Natural killer cell treated with Interleukin-12 subunit alpha and Interleukin-12 subunit beta and Interleukin-15 and Interleukin-18, amount 100 ng/mL, for 72 hours (primary cell): ENCODE results near the gene NEURL3. TPM values are rescaled to one million over a fixed set of nuclear protein-coding genes. Genes with fewer than 3 reads are reported as not detected.
"Not testable (repeated sequence)": the region's sequence is repeated elsewhere in the genome, so short reads cannot be mapped to it uniquely, and the experiment has no call there.

ENCODE experiments used
- ATAC-seq, 2 donors: fragments of 150-1000 bp; cut with Tn5 transposase in 1 of 2; sonication (Bioruptor Pico), chemical (Tn5 transposase) in 1 of 2; 2 replicates each; pipeline ENCODE4 v1.10.0; 2021
- DNase-seq: peaks from one replicate; pipeline ENCODE4 v3.0.0; 2022; ENCODE audit warnings: low spot score
- H3K27ac Mint-ChIP-seq, 2 donors: 1 replicate in 1 of 2; 2 replicates in 1 of 2; pipeline ENCODE4 v1.8.0; 2022; ENCODE audit warnings: mixed read lengths in 2 of 2, mild to moderate bottlenecking in 1 of 2, moderate library complexity in 1 of 2
- H3K27me3 Mint-ChIP-seq, 2 donors: 1 replicate in 1 of 2; 2 replicates in 1 of 2; pipeline ENCODE4 v1.8.0; 2022; ENCODE audit warnings: mixed read lengths in 2 of 2
- H3K36me3 Mint-ChIP-seq: one replicate; pipeline ENCODE4 v1.8.0; 2022; ENCODE audit warnings: mixed read lengths
- H3K4me1 Mint-ChIP-seq, 2 donors: 1 replicate in 1 of 2; 2 replicates in 1 of 2; pipeline ENCODE4 v1.8.0; 2022; ENCODE audit warnings: low read depth in 2 of 2, mixed read lengths in 2 of 2, mild to moderate bottlenecking in 1 of 2
- H3K4me3 Mint-ChIP-seq: one replicate; pipeline ENCODE4 v1.8.0; 2022; ENCODE audit warnings: mixed read lengths
- H3K9me3 Mint-ChIP-seq: 2 replicates; pipeline ENCODE4 v1.8.0; 2022; ENCODE audit warnings: mixed read lengths
- total RNA-seq, 2 donors: library from RNA; stranded (reverse); gene quantifications; one replicate each; pipeline ENCODE4 v1.2.3, GENCODE V29; 2022

Gene NEURL3
- total RNA-seq: under 1 TPM in 1 of 2 donors, not detected in 1; 0.64 TPM

GRCh38 chr2:96505231-96505889 lies at the start of gene NEURL3:
Gene NEURL3, minus strand, starts transcription at chr2:96505357. Its CDS starts 71 bp downstream, at chr2:96505286.
- H3K4me3 Mint-ChIP-seq: no peak within 1 kb of the TSS
- no peak for ATAC-seq
- peaks cover 5 to 8% of the 10 kb centered on the region in 2 donors for H3K27me3 Mint-ChIP-seq
- H3K9me3 Mint-ChIP-seq: no peaks in the 10 kb centered on the region
- peaks cover 38 to 41% of the 10 kb centered on the region in 2 donors for H3K4me1 Mint-ChIP-seq
- H3K36me3 Mint-ChIP-seq: no peaks in the 10 kb centered on the region
- no peak for DNase-seq
- no peak within 1 kb of the TSS for H3K27ac Mint-ChIP-seq

GRCh38 chr2:96554293-96555145 lies 49.4 kb upstream of the NEURL3 start:
- no peak overlapping the region for H3K4me3 Mint-ChIP-seq
- ATAC-seq (peak; percentile 48 to 72), DNase-seq (peak; percentile 63)
- H3K4me1 Mint-ChIP-seq: peaks cover 15 to 34% of the 10 kb centered on the region in 2 donors
- H3K9me3 Mint-ChIP-seq: no peaks in the 10 kb centered on the region
- no peaks in the 10 kb centered on the region for H3K27me3 Mint-ChIP-seq
- peak overlapping the region in 1 of 2 donors; percentile 86 for H3K27ac Mint-ChIP-seq
- H3K36me3 Mint-ChIP-seq: no peaks in the 10 kb centered on the region

GRCh38 chr2:96553957-96554292 lies 48.8 kb upstream of the NEURL3 start:
- H3K4me1 Mint-ChIP-seq: peaks cover 15 to 34% of the 10 kb centered on the region in 2 donors
- not testable (repeated sequence) for H3K27ac Mint-ChIP-seq, H3K27me3 Mint-ChIP-seq, H3K9me3 Mint-ChIP-seq, H3K36me3 Mint-ChIP-seq, ATAC-seq, H3K4me3 Mint-ChIP-seq
- peak; percentile 32 for DNase-seq

- DNase-seq (peak; percentile 41), ATAC-seq (no peak)
- no peak overlapping the region for H3K27ac Mint-ChIP-seq
- H3K27me3 Mint-ChIP-seq: no peaks in the 10 kb centered on the region
- no peaks in the 10 kb centered on the region for H3K36me3 Mint-ChIP-seq
- H3K4me1 Mint-ChIP-seq: peaks cover 14 to 33% of the 10 kb centered on the region in 2 donors
- H3K4me3 Mint-ChIP-seq: no peak overlapping the region
- H3K9me3 Mint-ChIP-seq: no peaks in the 10 kb centered on the region
Measured at GRCh38 chr2:96553176-96553956, 48.2 kb upstream of the NEURL3 start.

- Mint-ChIP-seq H3K27me3 (no peaks in the 10 kb centered on the region), H3K4me3 (no peak overlapping the region), H3K4me1 (peaks cover 12 to 33% of the 10 kb centered on the region in 2 donors), H3K36me3 (no peaks in the 10 kb centered on the region), H3K9me3 (no peaks in the 10 kb centered on the region), H3K27ac (no peak overlapping the region)
- DNase-seq (peak; percentile 60), ATAC-seq (no peak)
Measured at GRCh38 chr2:96552315-96553175, 47.4 kb upstream of the NEURL3 start.

GRCh38 chr2:96551605-96552314 lies 46.6 kb upstream of the NEURL3 start:
- DNase-seq: peak; percentile 51
- H3K36me3 Mint-ChIP-seq: no peaks in the 10 kb centered on the region

GRCh38 chr2:96550787-96551604 lies 45.8 kb upstream of the NEURL3 start:
- H3K36me3 Mint-ChIP-seq: no peaks in the 10 kb centered on the region
- no peaks in the 10 kb centered on the region for H3K9me3 Mint-ChIP-seq
- H3K4me1 Mint-ChIP-seq: peaks cover 18 to 38% of the 10 kb centered on the region in 2 donors
- peak; percentile 57 for DNase-seq
- no peak overlapping the region for H3K27ac Mint-ChIP-seq
- no peak for ATAC-seq
- H3K4me3 Mint-ChIP-seq: no peak overlapping the region
- H3K27me3 Mint-ChIP-seq: no peaks in the 10 kb centered on the region

More at GRCh38 chr2:96551605-96552314, 46.6 kb upstream of the NEURL3 start:
- Mint-ChIP-seq H3K9me3 (no peaks in the 10 kb centered on the region), H3K27me3 (no peaks in the 10 kb centered on the region), H3K4me3 (no peak overlapping the region), H3K4me1 (peaks cover 14 to 33% of the 10 kb centered on the region in 2 donors), H3K27ac (no peak overlapping the region)
- no peak for ATAC-seq

- H3K9me3 Mint-ChIP-seq: no peaks in the 10 kb centered on the region
- no peak overlapping the region for H3K27ac Mint-ChIP-seq
- peaks cover 27 to 43% of the 10 kb centered on the region in 2 donors for H3K4me1 Mint-ChIP-seq
- DNase-seq (peak; percentile 58), ATAC-seq (no peak)
- H3K27me3 Mint-ChIP-seq: no peaks in the 10 kb centered on the region
- H3K36me3 Mint-ChIP-seq: no peaks in the 10 kb centered on the region
- H3K4me3 Mint-ChIP-seq: no peak overlapping the region
Measured at GRCh38 chr2:96549967-96550786, 45.0 kb upstream of the NEURL3 start.

GRCh38 chr2:96549466-96549785 lies 44.3 kb upstream of the NEURL3 start:
- Mint-ChIP-seq H3K4me1 (peaks cover 32 to 43% of the 10 kb centered on the region in 2 donors), H3K27me3 (no peaks in the 10 kb centered on the region), H3K36me3 (peaks cover 4% of the 10 kb centered on the region), H3K27ac (no peak overlapping the region), H3K4me3 (no peak overlapping the region), H3K9me3 (no peaks in the 10 kb centered on the region)
- DNase-seq (peak; percentile 44), ATAC-seq (no peak)

- H3K27me3 Mint-ChIP-seq: no peaks in the 10 kb centered on the region
- no peaks in the 10 kb centered on the region for H3K9me3 Mint-ChIP-seq
- DNase-seq (no peak), ATAC-seq (no peak)
- H3K36me3 Mint-ChIP-seq: peaks cover 10% of the 10 kb centered on the region
- H3K4me1 Mint-ChIP-seq: peaks cover 38 to 44% of the 10 kb centered on the region in 2 donors
- no peak overlapping the region for H3K4me3 Mint-ChIP-seq
- H3K27ac Mint-ChIP-seq: no peak overlapping the region
Measured at GRCh38 chr2:96548558-96549465, 43.7 kb upstream of the NEURL3 start.

GRCh38 chr2:96547731-96548171 lies 42.6 kb upstream of the NEURL3 start:
- DNase-seq: no peak
- no peak for ATAC-seq
- Mint-ChIP-seq H3K27ac (peak overlapping the region; percentile 49 to 63), H3K4me1 (peaks cover 47 to 49% of the 10 kb centered on the region in 2 donors), H3K27me3 (no peaks in the 10 kb centered on the region), H3K4me3 (peak overlapping the region; percentile 50), H3K36me3 (peaks cover 17% of the 10 kb centered on the region), H3K9me3 (no peaks in the 10 kb centered on the region)
